ENCODE measurements around the gene PHF14.

Gene PHF14

GRCh38 chr7:11083214-11083568 is 109.5 kb downstream of the PHF14 start:
- no peak for TF ChIP-seq TCF4 (CRISPR knock-in tag; IDR thresholded peaks at IDR 0.05; ENCODE audit: borderline replicate concordance)
- TF ChIP-seq CSDC2 (CRISPR knock-in tag; IDR thresholded peaks at IDR 0.05), result no peak
- no peak for TF ChIP-seq CSRNP3 (CRISPR knock-in tag; IDR thresholded peaks at IDR 0.05)
- no peak for TF ChIP-seq PATZ1 (CRISPR knock-in tag; IDR thresholded peaks at IDR 0.05; ENCODE audit: borderline replicate concordance)
- TF ChIP-seq TSHZ2 (CRISPR knock-in tag; IDR thresholded peaks at IDR 0.05), result no peak
- TF ChIP-seq GLIS3 (CRISPR knock-in tag; IDR thresholded peaks at IDR 0.05), result no peak
- no peak for TF ChIP-seq ARNTL (CRISPR knock-in tag; IDR thresholded peaks at IDR 0.05; ENCODE audit: borderline replicate concordance, low read depth)
- TF ChIP-seq ZNF8 (CRISPR knock-in tag; IDR thresholded peaks at IDR 0.05), result no peak
- TF ChIP-seq PPARA (CRISPR knock-in tag; IDR thresholded peaks at IDR 0.05; ENCODE audit: borderline replicate concordance), result no peak
- TF ChIP-seq ISL1 (CRISPR knock-in tag; IDR thresholded peaks at IDR 0.05), result no peak
- TF ChIP-seq SNAI2 (CRISPR knock-in tag; IDR thresholded peaks at IDR 0.05), result no peak
- no peak for TF ChIP-seq ZNF70 (CRISPR knock-in tag; IDR thresholded peaks at IDR 0.05)
- TF ChIP-seq BACH2 (CRISPR knock-in tag; IDR thresholded peaks at IDR 0.05; ENCODE audit: borderline replicate concordance), result no peak
- no peak for TF ChIP-seq CREB5 (CRISPR knock-in tag; IDR thresholded peaks at IDR 0.05; ENCODE audit: low read depth)

GRCh38 chr7:11104578-11104977 is 130.9 kb downstream of the PHF14 start:
- TF ChIP-seq TCF4 (CRISPR knock-in tag; IDR thresholded peaks at IDR 0.05; ENCODE audit: borderline replicate concordance) (no peak), ZNF8 (CRISPR knock-in tag; IDR thresholded peaks at IDR 0.05) (no peak), PATZ1 (CRISPR knock-in tag; IDR thresholded peaks at IDR 0.05; ENCODE audit: borderline replicate concordance) (no peak), CSDC2 (CRISPR knock-in tag; IDR thresholded peaks at IDR 0.05) (no peak), SNAI2 (CRISPR knock-in tag; IDR thresholded peaks at IDR 0.05) (no peak), ZNF70 (CRISPR knock-in tag; IDR thresholded peaks at IDR 0.05) (no peak)
- ATAC-seq, result no peak

More at GRCh38 chr7:11083214-11083568, 109.5 kb downstream of the PHF14 start:
- no peak for ATAC-seq

GRCh38 chr7:11109659-11110058 is 136.0 kb downstream of the PHF14 start:
- TF ChIP-seq TSHZ2 (CRISPR knock-in tag; IDR thresholded peaks at IDR 0.05) (no peak), ZNF565 (CRISPR knock-in tag; conservative IDR thresholded peaks at IDR 0.05; ENCODE audit: low read depth) (no peak), ZFP3 (CRISPR knock-in tag; IDR thresholded peaks at IDR 0.05) (no peak), RARB (CRISPR knock-in tag; IDR thresholded peaks at IDR 0.05) (no peak), OSR1 (CRISPR knock-in tag; IDR thresholded peaks at IDR 0.05) (no peak), ZFP30 (CRISPR knock-in tag; IDR thresholded peaks at IDR 0.05) (no peak), ZC3H10 (CRISPR knock-in tag; IDR thresholded peaks at IDR 0.05) (no peak), ZNF8 (CRISPR knock-in tag; IDR thresholded peaks at IDR 0.05) (no peak), PATZ1 (CRISPR knock-in tag; IDR thresholded peaks at IDR 0.05; ENCODE audit: borderline replicate concordance) (no peak), ESRRG (CRISPR knock-in tag; IDR thresholded peaks at IDR 0.05) (no peak), POU6F1 (CRISPR knock-in tag; IDR thresholded peaks at IDR 0.05; ENCODE audit: borderline replicate concordance, low read depth) (no peak), ISL1 (CRISPR knock-in tag; IDR thresholded peaks at IDR 0.05) (no peak), CSDC2 (CRISPR knock-in tag; IDR thresholded peaks at IDR 0.05) (no peak)
- ATAC-seq, result no peak
